HEK293 (cell line): Measurements from ENCODE around the gene FYB1.

Experiments used
- KLF8 ChIP-seq: fragments of 450-650 bp; formaldehyde crosslinking; IDR thresholded peaks from 2 replicates; pipeline ENCODE4 v1.5.1; 2016; ENCODE audit warnings: missing biosample characterization, missing genetic modification characterization
- OSR2 ChIP-seq: fragments of 450-650 bp; formaldehyde crosslinking; IDR thresholded peaks from 2 replicates; pipeline ENCODE4 v1.5.1; 2016; ENCODE audit warnings: missing biosample characterization, missing genetic modification characterization
- PRDM4 ChIP-seq: fragments of 450-650 bp; formaldehyde crosslinking; IDR thresholded peaks from 2 replicates; pipeline ENCODE4 v1.5.1; 2017; ENCODE audit warnings: missing biosample characterization, missing genetic modification characterization
- SETDB1 ChIP-seq: IDR thresholded peaks from one replicate; pipeline ENCODE4 v1.6.1; 2017; ENCODE audit warnings: mild to moderate bottlenecking, low read length, moderate library complexity, mixed read lengths; ENCODE audit not compliant: insufficient read length
- YY1 ChIP-seq: fragments of 450-650 bp; formaldehyde crosslinking; IDR thresholded peaks from 2 replicates; pipeline ENCODE4 v1.5.1; 2018; ENCODE audit warnings: missing biosample characterization, missing genetic modification characterization
- ZBTB10 ChIP-seq: fragments of 450-650 bp; formaldehyde crosslinking; IDR thresholded peaks from 2 replicates; pipeline ENCODE4 v1.5.1; 2016; ENCODE audit warnings: missing biosample characterization, missing genetic modification characterization
- ZFP37 ChIP-seq: fragments of 450-650 bp; formaldehyde crosslinking; IDR thresholded peaks from 2 replicates; pipeline ENCODE4 v1.5.1; 2016; ENCODE audit warnings: missing biosample characterization, missing genetic modification characterization
- ZNF132 ChIP-seq: fragments of 450-650 bp; formaldehyde crosslinking; IDR thresholded peaks from 2 replicates; pipeline ENCODE4 v1.5.1; 2017; ENCODE audit warnings: missing biosample characterization, missing genetic modification characterization, borderline replicate concordance
- ZNF184 ChIP-seq: fragments of 450-650 bp; IDR thresholded peaks from 2 replicates; pipeline ENCODE4 v1.5.1; 2018; ENCODE audit warnings: missing biosample characterization, mild to moderate bottlenecking, missing genetic modification characterization
- ZNF335 ChIP-seq: fragments of 450-650 bp; formaldehyde crosslinking; conservative IDR thresholded peaks from 2 replicates; pipeline ENCODE4 v1.5.1; 2016; ENCODE audit warnings: missing biosample characterization, missing genetic modification characterization
- ZNF341 ChIP-seq: fragments of 450-650 bp; formaldehyde crosslinking; IDR thresholded peaks from 2 replicates; pipeline ENCODE4; 2016; ENCODE audit warnings: low read depth, missing biosample characterization, missing genetic modification characterization
- ZNF362 ChIP-seq: fragments of 450-650 bp; formaldehyde crosslinking; IDR thresholded peaks from 2 replicates; pipeline ENCODE4 v1.5.1; 2016; ENCODE audit warnings: missing biosample characterization, missing genetic modification characterization
- ZNF366 ChIP-seq: fragments of 450-650 bp; formaldehyde crosslinking; conservative IDR thresholded peaks from 2 replicates; pipeline ENCODE4 v1.5.1; 2016; ENCODE audit warnings: missing biosample characterization, missing genetic modification characterization
- ZNF391 ChIP-seq: fragments of 450-650 bp; formaldehyde crosslinking; IDR thresholded peaks from 2 replicates; pipeline ENCODE4 v1.5.1; 2016; ENCODE audit warnings: low read depth, missing biosample characterization, missing genetic modification characterization, borderline replicate concordance
- ZNF423 ChIP-seq: fragments of 450-650 bp; formaldehyde crosslinking; IDR thresholded peaks from 2 replicates; pipeline ENCODE4 v1.5.1; 2016; ENCODE audit warnings: missing biosample characterization, missing genetic modification characterization
- ZNF514 ChIP-seq: fragments of 450-650 bp; formaldehyde crosslinking; IDR thresholded peaks from 2 replicates; pipeline ENCODE4 v1.5.1; 2016; ENCODE audit warnings: missing biosample characterization, missing genetic modification characterization
- ZNF521 ChIP-seq: fragments of 450-650 bp; formaldehyde crosslinking; IDR thresholded peaks from 2 replicates; pipeline ENCODE4 v1.5.1; 2017; ENCODE audit warnings: missing biosample characterization, mild to moderate bottlenecking, missing genetic modification characterization
- ZNF544 ChIP-seq: fragments of 450-650 bp; formaldehyde crosslinking; IDR thresholded peaks from 2 replicates; pipeline ENCODE4 v1.5.0; 2017; ENCODE audit warnings: missing biosample characterization, missing genetic modification characterization
- ZNF549 ChIP-seq: fragments of 450-650 bp; IDR thresholded peaks from 2 replicates; pipeline ENCODE4 v1.5.1; 2018; ENCODE audit warnings: missing biosample characterization, missing genetic modification characterization, mild to moderate bottlenecking, inconsistent platforms, moderate library complexity
- ZNF558 ChIP-seq: fragments of 450-650 bp; formaldehyde crosslinking; IDR thresholded peaks from 2 replicates; pipeline ENCODE4 v1.5.1; 2016; ENCODE audit warnings: missing biosample characterization, missing genetic modification characterization
- ZNF621 ChIP-seq: fragments of 450-650 bp; formaldehyde crosslinking; IDR thresholded peaks from 2 replicates; pipeline ENCODE4 v1.5.1; 2017; ENCODE audit warnings: missing biosample characterization, missing genetic modification characterization
- ZNF623 ChIP-seq: fragments of 450-650 bp; formaldehyde crosslinking; IDR thresholded peaks from 2 replicates; pipeline ENCODE4 v1.5.1; 2016; ENCODE audit warnings: missing biosample characterization, missing genetic modification characterization
- ZNF624 ChIP-seq: fragments of 450-650 bp; formaldehyde crosslinking; IDR thresholded peaks from 2 replicates; pipeline ENCODE4 v1.5.1; 2017; ENCODE audit warnings: missing biosample characterization, missing genetic modification characterization
- ZNF830 ChIP-seq: fragments of 450-650 bp; IDR thresholded peaks from 2 replicates; pipeline ENCODE4 v1.5.0; 2018; ENCODE audit warnings: missing biosample characterization, missing genetic modification characterization, low read depth, mild to moderate bottlenecking, moderate library complexity
- TF ChIP-seq, protein P1 (sequence below): fragments of 450-650 bp; formaldehyde crosslinking; IDR thresholded peaks from 2 replicates; pipeline ENCODE4 v1.5.1; 2016; ENCODE audit warnings: missing biosample characterization, missing genetic modification characterization
- TF ChIP-seq, protein P2 (sequence below): fragments of 450-650 bp; formaldehyde crosslinking; IDR thresholded peaks from 2 replicates; pipeline ENCODE4 v1.5.1; 2017; ENCODE audit warnings: missing biosample characterization, missing genetic modification characterization

Gene FYB1

GRCh38 chr5:39076757-39077728 lies 142.3 kb downstream of the FYB1 start (continued):
- TF ChIP-seq, protein P1, sequence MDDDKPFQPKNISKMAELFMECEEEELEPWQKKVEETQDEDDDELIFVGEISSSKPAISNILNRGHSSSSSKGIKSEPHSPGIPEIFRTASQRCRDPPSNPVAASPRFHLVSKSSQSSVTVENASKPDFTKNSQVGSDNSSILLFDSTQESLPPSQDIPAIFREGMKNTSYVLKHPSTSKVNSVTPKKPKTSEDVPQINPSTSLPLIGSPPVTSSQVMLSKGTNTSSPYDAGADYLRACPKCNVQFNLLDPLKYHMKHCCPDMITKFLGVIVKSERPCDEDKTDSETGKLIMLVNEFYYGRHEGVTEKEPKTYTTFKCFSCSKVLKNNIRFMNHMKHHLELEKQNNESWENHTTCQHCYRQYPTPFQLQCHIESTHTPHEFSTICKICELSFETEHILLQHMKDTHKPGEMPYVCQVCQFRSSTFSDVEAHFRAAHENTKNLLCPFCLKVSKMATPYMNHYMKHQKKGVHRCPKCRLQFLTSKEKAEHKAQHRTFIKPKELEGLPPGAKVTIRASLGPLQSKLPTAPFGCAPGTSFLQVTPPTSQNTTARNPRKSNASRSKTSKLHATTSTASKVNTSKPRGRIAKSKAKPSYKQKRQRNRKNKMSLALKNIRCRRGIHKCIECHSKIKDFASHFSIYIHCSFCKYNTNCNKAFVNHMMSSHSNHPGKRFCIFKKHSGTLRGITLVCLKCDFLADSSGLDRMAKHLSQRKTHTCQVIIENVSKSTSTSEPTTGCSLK: no peak
- TF ChIP-seq, protein P2, sequence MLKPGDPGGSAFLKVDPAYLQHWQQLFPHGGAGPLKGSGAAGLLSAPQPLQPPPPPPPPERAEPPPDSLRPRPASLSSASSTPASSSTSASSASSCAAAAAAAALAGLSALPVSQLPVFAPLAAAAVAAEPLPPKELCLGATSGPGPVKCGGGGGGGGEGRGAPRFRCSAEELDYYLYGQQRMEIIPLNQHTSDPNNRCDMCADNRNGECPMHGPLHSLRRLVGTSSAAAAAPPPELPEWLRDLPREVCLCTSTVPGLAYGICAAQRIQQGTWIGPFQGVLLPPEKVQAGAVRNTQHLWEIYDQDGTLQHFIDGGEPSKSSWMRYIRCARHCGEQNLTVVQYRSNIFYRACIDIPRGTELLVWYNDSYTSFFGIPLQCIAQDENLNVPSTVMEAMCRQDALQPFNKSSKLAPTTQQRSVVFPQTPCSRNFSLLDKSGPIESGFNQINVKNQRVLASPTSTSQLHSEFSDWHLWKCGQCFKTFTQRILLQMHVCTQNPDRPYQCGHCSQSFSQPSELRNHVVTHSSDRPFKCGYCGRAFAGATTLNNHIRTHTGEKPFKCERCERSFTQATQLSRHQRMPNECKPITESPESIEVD (tag by site-specific recombination): no peak; the same call in 1 of the 2 replicates
- TF ChIP-seq ZFP37 (0 out of 2 replicates have a peak, but pooled peaks have one; percentile 31), ZNF549 (no peak), SETDB1 (no peak), ZNF335 (peak; percentile 35; the same call in 1 of the 2 replicates), ZNF623 (tag by site-specific recombination) (no peak), PRDM4 (tag by site-specific recombination) (no peak), ZBTB10 (tag by site-specific recombination) (no peak), ZNF391 (tag by site-specific recombination) (no peak), ZNF544 (tag by site-specific recombination) (no peak), ZNF341 (tag by site-specific recombination) (no peak), ZNF830 (tag by site-specific recombination) (no peak), ZNF558 (tag by site-specific recombination) (no peak), ZNF624 (tag by site-specific recombination) (no peak), OSR2 (tag by site-specific recombination) (no peak), ZNF423 (no peak), ZNF184 (no peak), KLF8 (0 out of 2 replicates have a peak, but pooled peaks have one; percentile 31), ZNF521 (tag by site-specific recombination) (no peak), ZNF362 (tag by site-specific recombination) (peak; percentile 72; the same call in 1 of the 2 replicates), ZNF366 (no peak; the same call in 1 of the 2 replicates), YY1 (tag by site-specific recombination) (no peak), ZNF132 (no peak), ZNF514 (no peak), ZNF621 (no peak)
